ENCODE measurements around the gene EDN2. TPM values are rescaled to one million over a fixed set of nuclear protein-coding genes. Genes with fewer than 3 reads are reported as not detected.
A peak's percentile ranks its signal among the peaks of the same experiment; 100 is the strongest.

The EDN2 gene
- polyA plus RNA-seq, 2 donors: 6.9 to 32.1 TPM

DNA sequence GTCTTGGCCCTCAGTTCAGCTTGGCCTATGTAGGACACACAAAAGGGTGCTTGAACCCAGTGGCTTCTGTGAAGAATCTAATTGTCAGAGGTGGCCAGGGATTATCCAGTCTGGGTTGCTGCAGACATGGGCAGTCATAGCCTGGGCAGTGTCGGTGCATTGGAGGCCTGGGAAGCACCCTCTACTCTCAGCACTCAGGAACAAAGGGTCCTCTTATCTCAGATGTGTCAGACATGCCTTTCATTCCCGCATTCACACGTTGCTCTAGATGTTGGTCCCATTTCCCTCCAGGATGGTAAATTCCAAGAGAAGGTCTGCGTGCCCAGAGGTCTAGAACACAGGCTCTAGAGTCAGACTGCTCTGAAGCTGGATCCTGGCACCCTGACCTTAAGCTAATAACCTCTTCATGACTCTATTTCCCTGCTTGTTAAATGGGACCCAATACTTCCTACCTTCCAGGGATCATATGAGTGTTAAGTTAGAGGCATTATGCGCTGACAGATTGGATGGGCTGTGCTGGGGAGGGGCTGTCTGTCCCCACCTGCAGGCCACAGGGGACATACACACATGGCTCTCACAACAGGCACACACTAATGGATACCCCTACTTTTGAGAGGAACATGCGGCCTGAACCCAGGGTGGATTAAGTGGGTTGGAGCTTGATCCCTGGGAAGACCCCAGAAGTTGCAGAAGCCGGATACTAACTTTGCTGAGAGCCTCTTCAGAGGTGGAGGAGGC lies 16.5 kb upstream of the EDN2 start:
- WGBS, 2 donors: 70 to 71% methylated on average over 7 of the region's 7 CpGs
- H3K4me1 ChIP-seq (ENCODE audit: control insufficient read depth in 2 of 2, insufficient read depth in 2 of 2, low read length in 1 of 2): peaks cover 5 to 36% of the 10 kb centered on the region in 2 donors
- H3K27ac ChIP-seq (ENCODE audit: low read depth in 2 of 2, low read length in 1 of 2): peak overlapping the region; percentile 81 to 89
- no peaks in the 10 kb centered on the region for H3K27me3 ChIP-seq (ENCODE audit: control insufficient read depth in 1 of 2, insufficient read depth in 2 of 2, low read length in 2 of 2)
- no peak overlapping the region for H3K4me3 ChIP-seq (ENCODE audit: low read depth in 1 of 2, low read length in 2 of 2)
- no peaks in the 10 kb centered on the region for H3K9me3 ChIP-seq (ENCODE audit: control insufficient read depth in 2 of 2, insufficient read depth in 1 of 2, low read depth in 1 of 2, low read length in 1 of 2)
- H3K36me3 ChIP-seq (ENCODE audit: control insufficient read depth in 2 of 2, insufficient read depth in 2 of 2, low read length in 1 of 2): no peaks in the 10 kb centered on the region

DNA sequence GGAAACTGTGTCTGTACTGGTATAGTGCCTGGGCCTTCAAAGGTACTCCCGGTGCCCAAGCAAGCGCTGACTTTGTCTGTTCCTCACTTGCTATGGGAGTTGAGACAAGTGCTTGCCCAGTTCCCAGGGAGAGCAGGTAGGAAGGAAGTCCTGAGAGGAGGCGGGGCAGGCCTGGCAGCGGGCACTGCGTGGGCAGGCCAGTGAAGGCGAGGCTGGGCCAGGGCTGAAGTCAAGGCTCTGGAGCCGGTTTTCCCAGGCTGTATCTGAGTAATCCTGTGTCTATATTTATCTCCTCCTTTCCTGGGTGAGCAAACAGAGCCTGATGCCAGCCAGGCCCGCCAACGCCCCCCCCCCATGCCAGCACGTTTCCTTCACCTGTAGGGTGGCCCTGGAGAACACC lies 15.9 kb upstream of the EDN2 start:
- Histone ChIP-seq H3K4me3 (ENCODE audit: low read depth in 1 of 2, low read length in 2 of 2) (peak overlapping the region; percentile 16 to 24), H3K36me3 (ENCODE audit: control insufficient read depth in 2 of 2, insufficient read depth in 2 of 2, low read length in 1 of 2) (no peaks in the 10 kb centered on the region), H3K9me3 (ENCODE audit: control insufficient read depth in 2 of 2, insufficient read depth in 1 of 2, low read depth in 1 of 2, low read length in 1 of 2) (no peaks in the 10 kb centered on the region), H3K4me1 (ENCODE audit: control insufficient read depth in 2 of 2, insufficient read depth in 2 of 2, low read length in 1 of 2) (peaks cover 5 to 37% of the 10 kb centered on the region in 2 donors), H3K27me3 (ENCODE audit: control insufficient read depth in 1 of 2, insufficient read depth in 2 of 2, low read length in 2 of 2) (no peaks in the 10 kb centered on the region), H3K27ac (ENCODE audit: low read depth in 2 of 2, low read length in 1 of 2) (peak overlapping the region; percentile 81 to 89)
- WGBS, 2 donors: 34 to 51% methylated on average over 10 of the region's 10 CpGs

DNA sequence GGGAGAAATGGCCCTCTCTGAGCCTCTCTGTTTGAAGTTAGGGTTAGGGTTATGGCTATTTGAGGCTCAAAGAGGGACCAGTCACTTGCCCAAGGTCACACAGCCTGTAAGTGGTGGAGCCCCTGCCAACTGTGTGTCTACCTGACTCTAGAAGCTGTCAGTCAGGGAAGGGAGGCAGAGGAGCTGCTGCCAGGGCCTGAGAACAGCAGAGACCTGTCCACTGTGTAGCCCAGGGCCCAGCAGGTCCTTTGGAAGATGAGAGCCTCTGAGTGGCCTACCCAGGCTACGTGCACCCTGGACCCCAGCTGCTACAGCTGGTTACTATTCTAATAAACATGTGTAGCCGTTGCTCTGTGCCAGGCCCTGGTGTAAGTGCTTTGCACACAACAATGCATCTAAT lies 15.1 kb upstream of the EDN2 start:
- H3K27ac ChIP-seq (ENCODE audit: low read depth in 2 of 2, low read length in 1 of 2): peak overlapping the region; percentile 11 to 71
- H3K9me3 ChIP-seq (ENCODE audit: control insufficient read depth in 2 of 2, insufficient read depth in 1 of 2, low read depth in 1 of 2, low read length in 1 of 2): no peaks in the 10 kb centered on the region
- no peaks in the 10 kb centered on the region for H3K36me3 ChIP-seq (ENCODE audit: control insufficient read depth in 2 of 2, insufficient read depth in 2 of 2, low read length in 1 of 2)
- 59 to 60% methylated on average over 2 of the region's 2 CpGs for WGBS, 2 donors
- peak overlapping the region in 1 of 2 donors; percentile 4 for H3K4me3 ChIP-seq (ENCODE audit: low read depth in 1 of 2, low read length in 2 of 2)
- H3K4me1 ChIP-seq (ENCODE audit: control insufficient read depth in 2 of 2, insufficient read depth in 2 of 2, low read length in 1 of 2): peaks cover 5 to 40% of the 10 kb centered on the region in 2 donors
- no peaks in the 10 kb centered on the region for H3K27me3 ChIP-seq (ENCODE audit: control insufficient read depth in 1 of 2, insufficient read depth in 2 of 2, low read length in 2 of 2)

DNA sequence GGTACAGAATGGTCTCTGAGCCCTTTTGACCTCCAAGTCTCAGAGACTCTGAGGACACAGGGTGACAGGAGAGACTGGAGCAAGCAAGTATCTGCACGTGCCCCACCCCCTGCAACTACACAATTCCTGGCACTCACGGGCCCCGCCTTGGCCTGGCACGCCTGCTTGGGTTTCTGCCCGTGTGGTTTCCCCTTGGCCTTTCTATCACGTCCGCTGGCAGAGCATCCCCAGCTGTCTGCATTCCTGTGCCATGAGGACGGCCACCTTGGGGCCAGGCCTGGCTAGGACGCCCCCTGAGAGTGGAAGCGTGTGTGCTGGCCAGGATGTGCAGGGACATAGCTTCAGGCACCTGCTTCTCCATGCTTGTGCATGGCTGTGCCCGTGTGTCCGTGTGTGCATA lies 14.3 kb upstream of the EDN2 start:
- Histone ChIP-seq H3K27me3 (ENCODE audit: control insufficient read depth in 1 of 2, insufficient read depth in 2 of 2, low read length in 2 of 2) (no peaks in the 10 kb centered on the region), H3K4me3 (ENCODE audit: low read depth in 1 of 2, low read length in 2 of 2) (no peak overlapping the region), H3K9me3 (ENCODE audit: control insufficient read depth in 2 of 2, insufficient read depth in 1 of 2, low read depth in 1 of 2, low read length in 1 of 2) (no peaks in the 10 kb centered on the region), H3K4me1 (ENCODE audit: control insufficient read depth in 2 of 2, insufficient read depth in 2 of 2, low read length in 1 of 2) (peaks cover 5 to 40% of the 10 kb centered on the region in 2 donors), H3K36me3 (ENCODE audit: control insufficient read depth in 2 of 2, insufficient read depth in 2 of 2, low read length in 1 of 2) (no peaks in the 10 kb centered on the region), H3K27ac (ENCODE audit: low read depth in 2 of 2, low read length in 1 of 2) (peak overlapping the region; percentile 11 to 53)
- 30 to 43% methylated on average over 12 of the region's 12 CpGs for WGBS, 2 donors

DNA sequence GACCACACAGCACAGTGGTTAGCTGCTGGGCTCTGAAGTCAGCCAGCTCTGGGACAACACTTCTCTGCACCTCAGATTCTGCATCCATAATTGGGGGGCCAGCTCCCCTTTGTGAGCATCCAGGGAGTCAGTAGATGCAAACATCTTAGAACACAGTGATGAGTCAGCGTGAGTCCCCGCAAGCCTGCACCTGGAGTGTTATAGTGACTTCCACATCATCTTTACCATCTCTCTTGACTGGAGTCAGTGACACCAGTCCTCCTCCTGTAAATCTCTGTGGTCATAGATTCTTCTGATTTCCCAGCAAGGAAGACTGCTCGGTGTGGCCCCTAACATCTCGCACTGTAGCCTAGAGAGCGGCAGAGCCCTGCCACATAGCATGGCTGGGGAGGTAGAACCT lies 13.9 kb upstream of the EDN2 start:
- H3K27ac ChIP-seq (ENCODE audit: low read depth in 2 of 2, low read length in 1 of 2): peak overlapping the region; percentile 10 to 53
- peaks cover 5 to 40% of the 10 kb centered on the region in 2 donors for H3K4me1 ChIP-seq (ENCODE audit: control insufficient read depth in 2 of 2, insufficient read depth in 2 of 2, low read length in 1 of 2)
- no peaks in the 10 kb centered on the region for H3K36me3 ChIP-seq (ENCODE audit: control insufficient read depth in 2 of 2, insufficient read depth in 2 of 2, low read length in 1 of 2)
- H3K27me3 ChIP-seq (ENCODE audit: control insufficient read depth in 1 of 2, insufficient read depth in 2 of 2, low read length in 2 of 2): no peaks in the 10 kb centered on the region
- H3K9me3 ChIP-seq (ENCODE audit: control insufficient read depth in 2 of 2, insufficient read depth in 1 of 2, low read depth in 1 of 2, low read length in 1 of 2): no peaks in the 10 kb centered on the region
- no peak overlapping the region for H3K4me3 ChIP-seq (ENCODE audit: low read depth in 1 of 2, low read length in 2 of 2)
- WGBS, 2 donors: 61 to 64% methylated on average over 5 of the region's 5 CpGs

DNA sequence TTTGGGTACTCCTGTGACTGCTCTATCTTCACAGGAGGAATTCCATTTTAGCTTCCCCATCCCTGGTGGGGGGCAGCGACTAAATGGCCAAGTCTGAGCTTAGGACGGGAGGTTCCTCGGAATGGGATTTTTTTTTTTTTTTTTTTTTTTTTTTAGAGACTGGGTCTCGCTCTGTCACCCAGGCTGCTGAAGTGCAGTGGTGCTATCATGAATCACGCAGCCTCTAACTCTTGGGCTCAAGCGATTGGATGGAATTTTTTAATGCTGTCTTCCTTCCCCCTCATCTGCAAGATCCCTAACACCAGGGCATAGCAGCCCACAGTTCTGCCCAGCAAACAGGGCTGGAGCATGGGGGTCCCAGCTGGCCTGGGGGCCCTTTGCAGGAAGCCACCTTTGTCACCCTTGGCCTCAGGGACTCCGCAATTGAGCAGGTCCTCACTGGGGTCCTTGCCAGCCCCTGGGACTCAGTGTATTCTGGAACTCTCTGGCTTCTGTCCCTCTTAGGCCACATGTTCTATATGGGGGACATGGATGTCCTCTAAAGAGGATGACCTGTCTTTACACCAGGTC lies 13.1 kb upstream of the EDN2 start:
- Histone ChIP-seq H3K27ac (ENCODE audit: low read depth in 2 of 2, low read length in 1 of 2) (peak overlapping the region in 1 of 2 donors; percentile 73), H3K4me1 (ENCODE audit: control insufficient read depth in 2 of 2, insufficient read depth in 2 of 2, low read length in 1 of 2) (peaks cover 5 to 40% of the 10 kb centered on the region in 2 donors), H3K27me3 (ENCODE audit: control insufficient read depth in 1 of 2, insufficient read depth in 2 of 2, low read length in 2 of 2) (no peaks in the 10 kb centered on the region), H3K36me3 (ENCODE audit: control insufficient read depth in 2 of 2, insufficient read depth in 2 of 2, low read length in 1 of 2) (no peaks in the 10 kb centered on the region), H3K4me3 (ENCODE audit: low read depth in 1 of 2, low read length in 2 of 2) (no peak overlapping the region), H3K9me3 (ENCODE audit: control insufficient read depth in 2 of 2, insufficient read depth in 1 of 2, low read depth in 1 of 2, low read length in 1 of 2) (no peaks in the 10 kb centered on the region)
- WGBS, 2 donors: 92 to 94% methylated on average over 7 of the region's 7 CpGs

DNA sequence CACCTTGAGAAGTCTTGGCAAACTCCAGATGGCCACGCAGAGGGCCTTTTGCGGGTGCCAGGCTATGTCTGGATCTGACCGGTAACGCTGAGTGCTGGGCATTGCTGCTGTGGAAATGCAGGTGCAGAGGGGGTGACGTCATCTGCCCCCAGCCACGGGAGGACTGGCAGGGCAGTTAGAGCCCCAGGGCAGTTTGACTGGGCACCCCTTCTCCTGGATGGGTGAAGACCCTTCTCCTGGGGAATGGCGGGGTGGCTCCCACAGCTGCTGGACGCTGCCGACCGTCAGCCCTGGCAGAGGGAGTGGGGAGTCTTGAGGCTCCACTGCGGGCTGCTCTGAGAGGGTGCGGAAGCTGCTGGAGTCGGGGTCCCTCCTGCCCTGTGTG lies 12.6 kb upstream of the EDN2 start:
- 81 to 86% methylated on average over 13 of the region's 13 CpGs for WGBS, 2 donors
- Histone ChIP-seq H3K9me3 (ENCODE audit: control insufficient read depth in 2 of 2, insufficient read depth in 1 of 2, low read depth in 1 of 2, low read length in 1 of 2) (no peaks in the 10 kb centered on the region), H3K36me3 (ENCODE audit: control insufficient read depth in 2 of 2, insufficient read depth in 2 of 2, low read length in 1 of 2) (no peaks in the 10 kb centered on the region), H3K4me1 (ENCODE audit: control insufficient read depth in 2 of 2, insufficient read depth in 2 of 2, low read length in 1 of 2) (peaks cover 5 to 39% of the 10 kb centered on the region in 2 donors), H3K27me3 (ENCODE audit: control insufficient read depth in 1 of 2, insufficient read depth in 2 of 2, low read length in 2 of 2) (no peaks in the 10 kb centered on the region), H3K27ac (ENCODE audit: low read depth in 2 of 2, low read length in 1 of 2) (peak overlapping the region; percentile 65 to 73), H3K4me3 (ENCODE audit: low read depth in 1 of 2, low read length in 2 of 2) (no peak overlapping the region)

DNA sequence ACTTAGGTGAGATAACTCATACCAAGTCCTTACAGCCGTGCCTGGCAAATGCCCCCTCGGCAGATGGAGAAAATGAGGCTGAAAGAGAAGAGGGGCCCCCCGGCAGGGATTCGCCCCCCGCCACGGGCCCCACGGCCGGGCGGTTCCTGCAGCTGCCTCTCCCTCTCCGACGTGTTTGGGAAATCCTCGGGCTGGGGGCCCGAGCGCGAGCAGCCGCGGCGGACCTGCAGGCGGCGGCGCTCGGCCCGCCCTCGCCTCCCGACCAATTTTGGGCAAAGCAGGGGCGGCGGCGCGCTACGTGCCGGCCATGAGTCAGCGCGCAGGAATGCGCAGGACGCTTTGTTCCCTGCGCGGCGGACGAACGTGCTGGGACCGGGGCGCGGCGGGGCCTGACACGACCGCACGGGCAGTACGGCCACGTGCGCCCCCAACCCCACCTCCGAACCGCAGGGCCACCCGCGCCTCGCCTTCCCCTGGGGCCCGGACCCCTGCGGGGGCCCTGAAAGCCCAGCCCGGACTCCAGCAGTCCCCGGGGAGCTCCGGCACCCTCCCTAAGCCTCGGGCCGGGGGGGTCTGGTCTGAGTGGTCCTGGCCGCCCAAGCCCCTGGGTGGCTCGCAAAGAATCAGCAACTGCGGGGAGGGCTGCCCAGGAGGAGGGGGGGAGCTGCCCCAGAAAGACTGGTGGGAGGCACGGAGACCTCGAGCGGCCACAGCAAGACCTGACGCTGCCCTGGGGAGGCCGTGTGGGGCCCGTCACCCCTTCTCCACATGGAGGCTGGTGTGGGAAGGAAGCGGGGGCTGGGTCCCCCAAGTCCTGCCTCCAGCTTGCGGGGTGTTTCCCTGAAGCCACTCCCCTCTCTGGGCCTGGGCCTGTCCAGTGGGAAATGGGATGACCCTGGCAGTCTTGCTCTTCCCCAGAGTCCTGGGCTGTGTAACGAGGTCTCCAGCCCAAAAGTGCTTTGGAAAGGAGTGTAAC lies 11.9 kb upstream of the EDN2 start:
- Histone ChIP-seq H3K4me1 (ENCODE audit: control insufficient read depth in 2 of 2, insufficient read depth in 2 of 2, low read length in 1 of 2) (peaks cover 5 to 34% of the 10 kb centered on the region in 2 donors), H3K4me3 (ENCODE audit: low read depth in 1 of 2, low read length in 2 of 2) (peak overlapping the region; percentile 23 to 32), H3K27ac (ENCODE audit: low read depth in 2 of 2, low read length in 1 of 2) (peak overlapping the region; percentile 65 to 76), H3K9me3 (ENCODE audit: control insufficient read depth in 2 of 2, insufficient read depth in 1 of 2, low read depth in 1 of 2, low read length in 1 of 2) (no peaks in the 10 kb centered on the region), H3K27me3 (ENCODE audit: control insufficient read depth in 1 of 2, insufficient read depth in 2 of 2, low read length in 2 of 2) (no peaks in the 10 kb centered on the region), H3K36me3 (ENCODE audit: control insufficient read depth in 2 of 2, insufficient read depth in 2 of 2, low read length in 1 of 2) (no peaks in the 10 kb centered on the region)
- 6 to 9% methylated on average over 50 to 74 of the region's 74 CpGs for WGBS, 2 donors

DNA sequence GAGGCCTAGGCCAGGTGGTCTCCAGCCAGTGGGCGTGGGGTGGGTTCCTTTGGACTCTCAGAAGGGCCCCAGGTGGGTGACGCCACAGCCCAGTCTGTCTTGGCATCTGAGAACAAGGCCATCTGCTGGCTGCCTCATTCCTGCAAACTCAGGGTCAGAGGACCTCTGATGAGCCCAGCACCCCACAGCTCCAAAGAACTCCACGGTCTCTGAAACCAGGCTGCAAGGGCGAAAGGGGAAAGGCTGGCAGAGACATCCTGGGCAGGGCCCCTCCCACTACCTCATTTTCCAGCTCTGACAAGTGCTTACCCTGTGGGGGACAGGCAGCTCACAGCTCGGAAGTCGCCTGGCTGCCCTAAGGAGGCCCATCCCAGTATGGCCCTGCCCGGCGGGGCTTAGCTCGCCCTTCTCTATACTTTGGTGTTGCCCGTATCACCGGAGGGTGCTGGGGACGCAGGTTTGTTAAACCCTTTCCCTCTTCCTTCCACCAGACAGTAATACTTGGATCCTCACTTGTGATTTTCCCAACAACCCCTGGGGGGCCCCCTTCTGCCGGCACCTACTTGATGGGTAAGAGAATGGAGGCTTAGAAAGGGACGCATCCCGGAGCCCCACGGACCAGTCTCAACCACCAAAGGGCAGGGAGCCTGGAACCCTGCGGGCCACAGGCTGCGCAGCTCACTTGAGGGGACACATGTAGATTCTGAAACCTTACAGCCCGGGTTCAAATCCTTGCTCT lies 10.9 kb upstream of the EDN2 start:
- Histone ChIP-seq H3K27ac (ENCODE audit: low read depth in 2 of 2, low read length in 1 of 2) (peak overlapping the region in 1 of 2 donors; percentile 76), H3K36me3 (ENCODE audit: control insufficient read depth in 2 of 2, insufficient read depth in 2 of 2, low read length in 1 of 2) (no peaks in the 10 kb centered on the region), H3K9me3 (ENCODE audit: control insufficient read depth in 2 of 2, insufficient read depth in 1 of 2, low read depth in 1 of 2, low read length in 1 of 2) (no peaks in the 10 kb centered on the region), H3K27me3 (ENCODE audit: control insufficient read depth in 1 of 2, insufficient read depth in 2 of 2, low read length in 2 of 2) (no peaks in the 10 kb centered on the region), H3K4me3 (ENCODE audit: low read depth in 1 of 2, low read length in 2 of 2) (no peak overlapping the region), H3K4me1 (ENCODE audit: control insufficient read depth in 2 of 2, insufficient read depth in 2 of 2, low read length in 1 of 2) (peaks cover 5 to 25% of the 10 kb centered on the region in 2 donors)
- 68 to 73% methylated on average over 19 of the region's 19 CpGs for WGBS, 2 donors
